HEK293 (cell line): ENCODE data around the gene PCNX3.

ENCODE experiments used
- CTCF ChIA-PET: fragments of 350-600 bp; formaldehyde crosslinking; extraction: SDS; loops from one replicate; lab custom pipeline; 2021; ENCODE audit warnings: antibody characterized with exemption; lab: Yijun Ruan, JAX
- POLR2A ChIA-PET: fragments of 300-600 bp; formaldehyde crosslinking; extraction: SDS; loops from one replicate; lab custom pipeline; 2020; ENCODE audit warnings: antibody characterized with exemption, inconsistent platforms; lab: Yijun Ruan, JAX
- H3K27ac ChIP-seq: fragments of 200-500 bp; sonication (Bioruptor generic); 2 replicates; pipeline ENCODE4 v1.5.1; 2014; ENCODE audit warnings: low read depth, low read length, control low read depth, inconsistent platforms; ENCODE audit errors: extremely low read depth
- H3K36me3 ChIP-seq, 2 experiments: fragments of 200-500 bp in 1 of 2; sonication (Bioruptor generic) in 1 of 2; 1 replicate in 1 of 2; 2 replicates in 1 of 2; pipeline ENCODE4 v1.5.1; 2014 to 2017; ENCODE audit warnings: inconsistent platforms in 2 of 2, low read length in 2 of 2; ENCODE audit not compliant: control insufficient read depth in 2 of 2, insufficient read depth in 1 of 2
- H3K4me1 ChIP-seq: fragments of 200-500 bp; sonication (Bioruptor generic); 2 replicates; pipeline ENCODE4 v1.5.1; 2014; ENCODE audit warnings: mild to moderate bottlenecking, low read length, inconsistent platforms; ENCODE audit not compliant: control insufficient read depth, insufficient read depth
- H3K4me3 ChIP-seq: 2 replicates; pipeline ENCODE4 v1.5.1; 2011; ENCODE audit warnings: low read depth, mild to moderate bottlenecking, control low read depth, low read length, moderate library complexity
- H3K9me3 ChIP-seq: fragments of 200-500 bp; sonication (Bioruptor generic); 2 replicates; pipeline ENCODE4 v1.5.1; 2014; ENCODE audit warnings: low read depth, low read length, inconsistent platforms; ENCODE audit not compliant: control insufficient read depth, insufficient read depth
- EGR2 ChIP-seq: fragments of 450-650 bp; formaldehyde crosslinking; IDR thresholded peaks from 2 replicates; pipeline ENCODE4 v1.5.1; 2016; ENCODE audit warnings: low read depth, missing biosample characterization, missing genetic modification characterization
- KLF1 ChIP-seq: fragments of 450-650 bp; formaldehyde crosslinking; IDR thresholded peaks from 2 replicates; pipeline ENCODE4 v1.5.1; 2016; ENCODE audit warnings: missing biosample characterization, missing genetic modification characterization
- MYNN ChIP-seq: fragments of 450-650 bp; formaldehyde crosslinking; IDR thresholded peaks from 2 replicates; pipeline ENCODE4 v1.5.1; 2016; ENCODE audit warnings: missing biosample characterization, missing genetic modification characterization, borderline replicate concordance
- PRDM1 ChIP-seq: fragments of 450-650 bp; formaldehyde crosslinking; IDR thresholded peaks from 2 replicates; pipeline ENCODE4; 2016; ENCODE audit warnings: missing biosample characterization, missing genetic modification characterization
- SCRT1 ChIP-seq: fragments of 450-650 bp; formaldehyde crosslinking; IDR thresholded peaks from 2 replicates; pipeline ENCODE4 v1.5.1; 2016; ENCODE audit warnings: missing biosample characterization, missing genetic modification characterization, borderline replicate concordance
- ZNF112 ChIP-seq: fragments of 450-650 bp; formaldehyde crosslinking; IDR thresholded peaks from 2 replicates; pipeline ENCODE4 v1.5.0; 2017; ENCODE audit warnings: missing biosample characterization, missing genetic modification characterization
- ZNF132 ChIP-seq: fragments of 450-650 bp; formaldehyde crosslinking; IDR thresholded peaks from 2 replicates; pipeline ENCODE4 v1.5.1; 2017; ENCODE audit warnings: missing biosample characterization, missing genetic modification characterization, borderline replicate concordance
- ZNF16 ChIP-seq: fragments of 450-650 bp; formaldehyde crosslinking; IDR thresholded peaks from 2 replicates; pipeline ENCODE4 v1.5.1; 2016; ENCODE audit warnings: low read depth, missing biosample characterization, missing genetic modification characterization
- ZNF248 ChIP-seq: fragments of 450-650 bp; formaldehyde crosslinking; IDR thresholded peaks from 2 replicates; pipeline ENCODE4 v1.5.1; 2017; ENCODE audit warnings: missing biosample characterization, missing genetic modification characterization
- ZNF292 ChIP-seq: fragments of 450-650 bp; formaldehyde crosslinking; IDR thresholded peaks from 2 replicates; pipeline ENCODE4 v1.5.1; 2016; ENCODE audit warnings: low read depth, missing biosample characterization, missing genetic modification characterization, borderline replicate concordance
- ZNF37A ChIP-seq: fragments of 450-650 bp; IDR thresholded peaks from 2 replicates; pipeline ENCODE4 v1.5.1; 2018; ENCODE audit warnings: missing biosample characterization, missing genetic modification characterization
- ZNF404 ChIP-seq: fragments of 450-650 bp; formaldehyde crosslinking; IDR thresholded peaks from 2 replicates; pipeline ENCODE4 v1.5.1; 2017; ENCODE audit warnings: missing biosample characterization, missing genetic modification characterization
- ZNF501 ChIP-seq: fragments of 450-650 bp; formaldehyde crosslinking; IDR thresholded peaks from 2 replicates; pipeline ENCODE4 v1.5.1; 2016; ENCODE audit warnings: missing biosample characterization, missing genetic modification characterization
- ZNF561 ChIP-seq: fragments of 450-650 bp; IDR thresholded peaks from 2 replicates; pipeline ENCODE4 v1.5.1; 2018; ENCODE audit warnings: missing biosample characterization, missing genetic modification characterization, borderline replicate concordance
- ZNF596 ChIP-seq: fragments of 450-650 bp; IDR thresholded peaks from 2 replicates; pipeline ENCODE4 v1.5.0; 2018; ENCODE audit warnings: missing biosample characterization, mild to moderate bottlenecking, missing genetic modification characterization, moderate library complexity
- ZNF701 ChIP-seq: fragments of 450-650 bp; formaldehyde crosslinking; IDR thresholded peaks from 2 replicates; pipeline ENCODE4 v1.5.1; 2016; ENCODE audit warnings: missing biosample characterization, missing genetic modification characterization
- ZNF76 ChIP-seq: fragments of 450-650 bp; formaldehyde crosslinking; IDR thresholded peaks from 2 replicates; pipeline ENCODE4; 2016; ENCODE audit warnings: low read depth, missing biosample characterization, missing genetic modification characterization, borderline replicate concordance
- ZNF837 ChIP-seq: fragments of 450-650 bp; formaldehyde crosslinking; IDR thresholded peaks from 2 replicates; pipeline ENCODE4 v1.5.1; 2016; ENCODE audit warnings: missing biosample characterization, missing genetic modification characterization
- TF ChIP-seq, protein P1 (sequence below): fragments of 450-650 bp; formaldehyde crosslinking; IDR thresholded peaks from 2 replicates; pipeline ENCODE4 v1.5.1; 2017; ENCODE audit warnings: missing biosample characterization, mild to moderate bottlenecking, missing genetic modification characterization, moderate library complexity
- TF ChIP-seq, protein P2 (sequence below): fragments of 450-650 bp; formaldehyde crosslinking; IDR thresholded peaks from 2 replicates; pipeline ENCODE4 v1.5.1; 2016; ENCODE audit warnings: missing biosample characterization, missing genetic modification characterization
- TF ChIP-seq, protein P3 (sequence below): fragments of 450-650 bp; formaldehyde crosslinking; IDR thresholded peaks from 2 replicates; pipeline ENCODE4 v1.5.1; 2016; ENCODE audit warnings: missing biosample characterization, missing genetic modification characterization, low read depth
- TF ChIP-seq, protein P4 (sequence below): sonication (generic); formaldehyde crosslinking; IDR thresholded peaks from 2 replicates; pipeline ENCODE4 v1.8.1; 2022; ENCODE audit warnings: mild to moderate bottlenecking, moderate library complexity, missing genetic modification reagents

Gene PCNX3

DNA sequence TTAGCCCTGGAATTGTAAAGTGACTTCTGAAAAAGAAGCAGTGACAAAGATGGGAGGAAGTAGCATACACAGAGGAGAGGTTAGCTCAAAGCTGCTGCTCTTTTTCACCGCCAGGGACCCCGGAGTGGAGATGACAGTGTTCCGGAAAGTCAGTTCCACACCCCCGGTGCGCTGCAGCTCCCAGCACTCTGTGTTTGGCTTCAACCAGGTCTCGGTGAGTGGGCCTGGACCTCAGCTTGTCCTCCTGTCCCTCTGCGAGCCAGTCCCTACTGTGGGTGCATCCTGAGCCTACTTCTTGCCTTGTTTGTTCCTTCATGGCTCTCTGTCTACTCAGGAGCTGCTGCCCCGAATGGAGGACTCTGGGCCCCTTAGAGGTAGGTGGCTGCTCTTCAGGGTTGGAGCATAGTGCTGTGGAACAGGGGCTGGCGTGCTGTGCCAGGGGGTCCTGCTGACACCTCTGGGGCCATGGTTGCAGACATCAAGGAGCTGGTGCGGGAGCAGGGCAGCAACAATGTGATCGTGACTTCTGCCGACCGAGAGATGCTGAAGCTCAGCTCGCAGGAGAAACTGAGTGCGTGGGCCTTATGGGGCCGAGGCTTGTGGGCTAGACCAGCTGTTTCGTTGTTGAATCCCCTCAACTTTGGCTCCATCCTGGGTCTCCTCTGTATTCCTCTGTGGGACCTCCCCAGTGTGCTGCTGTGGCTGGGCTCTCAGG, 1.7 kb downstream of the PCNX3 start:
- H3K4me3 ChIP-seq = no peak overlapping the region
- TF ChIP-seq ZNF132 (tag by site-specific recombination) (no peak), ZNF16 (tag by site-specific recombination) (no peak), ZNF404 (tag by site-specific recombination) (no peak), SCRT1 (no peak), ZNF248 (tag by site-specific recombination) (no peak), ZNF76 (tag by site-specific recombination) (no peak), ZNF112 (tag by site-specific recombination) (no peak), ZNF596 (tag by site-specific recombination) (no peak), ZNF701 (tag by site-specific recombination) (no peak), PRDM1 (no peak), ZNF501 (tag by site-specific recombination) (no peak), MYNN (tag by site-specific recombination) (no peak), ZNF837 (tag by site-specific recombination) (no peak), ZNF292 (no peak), EGR2 (tag by site-specific recombination) (no peak), ZNF37A (no peak), KLF1 (tag by site-specific recombination) (no peak)
- TF ChIP-seq, protein P1, sequence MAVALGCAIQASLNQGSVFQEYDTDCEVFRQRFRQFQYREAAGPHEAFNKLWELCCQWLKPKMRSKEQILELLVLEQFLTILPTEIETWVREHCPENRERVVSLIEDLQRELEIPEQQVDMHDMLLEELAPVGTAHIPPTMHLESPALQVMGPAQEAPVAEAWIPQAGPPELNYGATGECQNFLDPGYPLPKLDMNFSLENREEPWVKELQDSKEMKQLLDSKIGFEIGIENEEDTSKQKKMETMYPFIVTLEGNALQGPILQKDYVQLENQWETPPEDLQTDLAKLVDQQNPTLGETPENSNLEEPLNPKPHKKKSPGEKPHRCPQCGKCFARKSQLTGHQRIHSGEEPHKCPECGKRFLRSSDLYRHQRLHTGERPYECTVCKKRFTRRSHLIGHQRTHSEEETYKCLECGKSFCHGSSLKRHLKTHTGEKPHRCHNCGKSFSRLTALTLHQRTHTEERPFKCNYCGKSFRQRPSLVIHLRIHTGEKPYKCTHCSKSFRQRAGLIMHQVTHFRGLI (tag by site-specific recombination) = no peak
- TF ChIP-seq, protein P2, sequence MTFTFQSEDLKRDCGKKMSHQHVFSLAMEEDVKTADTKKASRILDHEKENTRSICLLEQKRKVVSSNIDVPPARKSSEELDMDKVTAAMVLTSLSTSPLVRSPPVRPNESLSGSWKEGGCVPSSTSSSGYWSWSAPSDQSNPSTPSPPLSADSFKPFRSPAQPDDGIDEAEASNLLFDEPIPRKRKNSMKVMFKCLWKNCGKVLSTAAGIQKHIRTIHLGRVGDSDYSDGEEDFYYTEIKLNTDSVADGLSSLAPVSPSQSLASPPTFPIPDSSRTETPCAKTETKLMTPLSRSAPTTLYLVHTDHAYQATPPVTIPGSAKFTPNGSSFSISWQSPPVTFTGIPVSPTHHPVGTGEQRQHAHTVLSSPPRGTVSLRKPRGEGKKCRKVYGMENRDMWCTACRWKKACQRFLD (tag by site-specific recombination) = no peak
- ChIA-PET CTCF (interaction anchor here (0.9 to 1.3 kb wide), 2 partner anchors 32 to 242 kb away, joined by 3 to 4 read pairs; partner anchors contain the start of gene MUS81), POLR2A (interaction anchor here (0.6 to 1.4 kb wide), 2 partner anchors 16 to 21 kb away, joined by 3 to 6 read pairs; no protein-coding TSS in a partner anchor)
- H3K36me3 ChIP-seq = peaks cover 0 to 66% of the 10 kb centered on the region in 2 experiments; a peak in 1 of 3 replicates
- H3K9me3 ChIP-seq = no peaks in the 10 kb centered on the region
- H3K4me1 ChIP-seq = no peaks in the 10 kb centered on the region
- H3K27ac ChIP-seq = no peak overlapping the region

DNA sequence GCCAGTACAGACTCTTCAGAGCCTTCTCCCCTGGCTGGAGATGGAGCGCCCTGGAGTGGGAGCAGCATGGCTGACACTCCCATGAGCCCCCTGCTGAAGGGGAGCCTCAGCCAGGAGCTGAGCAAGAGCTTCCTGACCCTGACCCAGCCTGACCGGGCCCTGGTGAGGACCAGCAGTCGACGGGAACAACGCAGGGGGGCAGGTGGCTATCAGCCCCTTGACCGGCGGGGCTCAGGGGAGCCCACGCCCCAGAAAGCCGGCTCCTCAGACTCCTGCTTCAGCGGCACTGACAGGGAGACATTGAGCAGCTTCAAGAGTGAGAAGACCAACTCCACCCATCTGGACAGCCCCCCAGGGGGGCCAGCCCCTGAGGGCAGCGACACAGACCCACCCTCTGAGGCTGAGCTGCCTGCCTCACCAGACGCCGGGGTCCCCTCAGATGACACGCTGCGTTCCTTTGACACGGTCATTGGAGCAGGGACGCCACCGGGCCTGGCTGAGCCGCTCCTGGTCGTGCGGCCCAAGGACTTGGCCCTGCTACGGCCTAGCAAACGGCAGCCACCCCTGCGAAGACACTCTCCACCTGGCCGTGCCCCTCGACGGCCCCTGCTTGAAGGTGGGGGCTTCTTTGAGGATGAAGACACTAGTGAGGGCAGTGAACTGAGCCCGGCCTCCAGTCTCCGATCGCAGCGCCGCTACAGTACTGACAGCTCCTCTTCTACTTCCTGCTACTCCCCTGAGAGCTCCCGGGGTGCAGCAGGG, 2.6 kb downstream of the PCNX3 start:
- POLR2A ChIA-PET = interaction anchor here (0.9 to 1.5 kb wide), 3 partner anchors 14 to 36 kb away, joined by 3 read pairs; no protein-coding TSS in a partner anchor
- no peaks in the 10 kb centered on the region for H3K4me1 ChIP-seq
- H3K9me3 ChIP-seq = no peaks in the 10 kb centered on the region
- H3K36me3 ChIP-seq = peaks cover 0 to 62% of the 10 kb centered on the region in 2 experiments; a peak in 1 of 3 replicates
- CTCF ChIA-PET = interaction anchor here (0.5 kb wide), 1 partner anchor 243 kb away, joined by 4 read pairs; no protein-coding TSS in a partner anchor
- no peak overlapping the region for H3K27ac ChIP-seq
- TF ChIP-seq, protein P3, sequence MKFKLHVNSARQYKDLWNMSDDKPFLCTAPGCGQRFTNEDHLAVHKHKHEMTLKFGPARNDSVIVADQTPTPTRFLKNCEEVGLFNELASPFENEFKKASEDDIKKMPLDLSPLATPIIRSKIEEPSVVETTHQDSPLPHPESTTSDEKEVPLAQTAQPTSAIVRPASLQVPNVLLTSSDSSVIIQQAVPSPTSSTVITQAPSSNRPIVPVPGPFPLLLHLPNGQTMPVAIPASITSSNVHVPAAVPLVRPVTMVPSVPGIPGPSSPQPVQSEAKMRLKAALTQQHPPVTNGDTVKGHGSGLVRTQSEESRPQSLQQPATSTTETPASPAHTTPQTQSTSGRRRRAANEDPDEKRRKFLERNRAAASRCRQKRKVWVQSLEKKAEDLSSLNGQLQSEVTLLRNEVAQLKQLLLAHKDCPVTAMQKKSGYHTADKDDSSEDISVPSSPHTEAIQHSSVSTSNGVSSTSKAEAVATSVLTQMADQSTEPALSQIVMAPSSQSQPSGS (tag by site-specific recombination) = no peak
- TF ChIP-seq ZNF561 = no peak
- TF ChIP-seq, protein P4, sequence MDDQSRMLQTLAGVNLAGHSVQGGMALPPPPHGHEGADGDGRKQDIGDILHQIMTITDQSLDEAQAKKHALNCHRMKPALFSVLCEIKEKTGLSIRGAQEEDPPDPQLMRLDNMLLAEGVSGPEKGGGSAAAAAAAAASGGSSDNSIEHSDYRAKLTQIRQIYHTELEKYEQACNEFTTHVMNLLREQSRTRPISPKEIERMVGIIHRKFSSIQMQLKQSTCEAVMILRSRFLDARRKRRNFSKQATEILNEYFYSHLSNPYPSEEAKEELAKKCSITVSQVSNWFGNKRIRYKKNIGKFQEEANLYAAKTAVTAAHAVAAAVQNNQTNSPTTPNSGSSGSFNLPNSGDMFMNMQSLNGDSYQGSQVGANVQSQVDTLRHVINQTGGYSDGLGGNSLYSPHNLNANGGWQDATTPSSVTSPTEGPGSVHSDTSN (CRISPR knock-in tag) = no peak
- TF ChIP-seq, all 188 proteins: peak for 0
- H3K4me3 ChIP-seq = no peak overlapping the region
